ENCODE data around the gene KCNK15. TPM values are rescaled to one million over a fixed set of nuclear protein-coding genes. Genes with fewer than 3 reads are reported as not detected.

Gene KCNK15
- total and polyA plus RNA-seq, 4 experiments from 2014 or later: not detected

- no peaks in the 10 kb centered on the region for H3K4me1 Mint-ChIP-seq
- Histone ChIP-seq H3K4me1 (ENCODE audit: insufficient read depth, low read length) (no peaks in the 10 kb centered on the region), H3K4me3 (ENCODE audit: low read length in 2 of 2) (no peak overlapping the region), H3K27ac (ENCODE audit: low read depth, low read length) (no peak overlapping the region), H3K9me3 (ENCODE audit: control insufficient read depth in 1 of 2, low read length in 2 of 2) (no peaks in the 10 kb centered on the region), H3K36me3 (ENCODE audit: insufficient read depth, low read length) (no peaks in the 10 kb centered on the region), H3K27me3 (ENCODE audit: insufficient read depth, low read length) (no peaks in the 10 kb centered on the region)
- H3K9me3 Mint-ChIP-seq: no peaks in the 10 kb centered on the region
- no peak for DNase-seq
- ChIA-PET POLR2A (ENCODE audit: partially characterized antibody) (no interaction called here), CTCF (ENCODE audit: partially characterized antibody) (no interaction called here)
- peaks cover 0 to 5% of the 10 kb centered on the region in 2 donors for H3K27me3 Mint-ChIP-seq
- no peaks in the 10 kb centered on the region for H3K36me3 Mint-ChIP-seq
- H3K4me3 Mint-ChIP-seq: no peak overlapping the region
- H3K27ac Mint-ChIP-seq: no peak overlapping the region
- intact Hi-C loops (cut with micrococcal nuclease): no loop called here
These were observed 50.6 kb downstream of the KCNK15 start for GRCh38 chr20:44796311-44796710.

- POLR2A ChIA-PET (ENCODE audit: partially characterized antibody): no interaction called here
- Mint-ChIP-seq H3K36me3 (no peaks in the 10 kb centered on the region), H3K27me3 (peaks cover 0 to 5% of the 10 kb centered on the region in 2 donors)
These were observed 51.2 kb downstream of the KCNK15 start for GRCh38 chr20:44796758-44797457.

GRCh38 chr20:44799691-44800090 lies 54.0 kb downstream of the KCNK15 start:
- H3K4me3 ChIP-seq (ENCODE audit: low read length in 2 of 2): no peak overlapping the region
- H3K27me3 ChIP-seq (ENCODE audit: insufficient read depth, low read length): no peaks in the 10 kb centered on the region
- H3K4me1 ChIP-seq (ENCODE audit: insufficient read depth, low read length): no peaks in the 10 kb centered on the region
- Mint-ChIP-seq H3K4me3 (no peak overlapping the region), H3K36me3 (no peaks in the 10 kb centered on the region), H3K4me1 (no peaks in the 10 kb centered on the region), H3K27ac (no peak overlapping the region), H3K27me3 (peaks cover 5 to 13% of the 10 kb centered on the region in 2 donors), H3K9me3 (no peaks in the 10 kb centered on the region)
- intact Hi-C loops (cut with micrococcal nuclease): no loop called here
- DNase-seq: no peak
- H3K36me3 ChIP-seq (ENCODE audit: insufficient read depth, low read length): no peaks in the 10 kb centered on the region
- H3K9me3 ChIP-seq (ENCODE audit: control insufficient read depth in 1 of 2, low read length in 2 of 2): no peaks in the 10 kb centered on the region
- H3K27ac ChIP-seq (ENCODE audit: low read depth, low read length): no peak overlapping the region
- ChIA-PET POLR2A (ENCODE audit: partially characterized antibody) (no interaction called here), CTCF (ENCODE audit: partially characterized antibody) (interaction anchor here (0.6 kb wide), 1 partner anchor 1244 kb away, joined by 3 read pairs; no protein-coding TSS in a partner anchor)

More at GRCh38 chr20:44796758-44797457, 51.2 kb downstream of the KCNK15 start:
- CTCF ChIA-PET (ENCODE audit: partially characterized antibody): no interaction called here
- Histone ChIP-seq H3K4me1 (ENCODE audit: insufficient read depth, low read length) (no peaks in the 10 kb centered on the region), H3K27ac (ENCODE audit: low read depth, low read length) (no peak overlapping the region), H3K4me3 (ENCODE audit: low read length in 2 of 2) (no peak overlapping the region), H3K36me3 (ENCODE audit: insufficient read depth, low read length) (no peaks in the 10 kb centered on the region), H3K27me3 (ENCODE audit: insufficient read depth, low read length) (no peaks in the 10 kb centered on the region), H3K9me3 (ENCODE audit: control insufficient read depth in 1 of 2, low read length in 2 of 2) (no peaks in the 10 kb centered on the region)
- no peaks in the 10 kb centered on the region for H3K9me3 Mint-ChIP-seq
- no peaks in the 10 kb centered on the region for H3K4me1 Mint-ChIP-seq
- no peak for DNase-seq
- no peak overlapping the region for H3K27ac Mint-ChIP-seq
- intact Hi-C loops (cut with micrococcal nuclease): no loop called here
- no peak overlapping the region for H3K4me3 Mint-ChIP-seq

GRCh38 chr20:44800391-44801046 lies 54.9 kb downstream of the KCNK15 start:
- Mint-ChIP-seq H3K36me3 (no peaks in the 10 kb centered on the region), H3K27me3 (peaks cover 5 to 14% of the 10 kb centered on the region in 2 donors), H3K4me1 (no peaks in the 10 kb centered on the region), H3K9me3 (no peaks in the 10 kb centered on the region), H3K27ac (no peak overlapping the region), H3K4me3 (no peak overlapping the region)
- Histone ChIP-seq H3K9me3 (ENCODE audit: control insufficient read depth in 1 of 2, low read length in 2 of 2) (no peaks in the 10 kb centered on the region), H3K27ac (ENCODE audit: low read depth, low read length) (no peak overlapping the region), H3K36me3 (ENCODE audit: insufficient read depth, low read length) (no peaks in the 10 kb centered on the region), H3K4me1 (ENCODE audit: insufficient read depth, low read length) (no peaks in the 10 kb centered on the region), H3K27me3 (ENCODE audit: insufficient read depth, low read length) (peaks cover under 1% of the 10 kb centered on the region), H3K4me3 (ENCODE audit: low read length in 2 of 2) (no peak overlapping the region)
- CTCF ChIA-PET (ENCODE audit: partially characterized antibody): no interaction called here
- POLR2A ChIA-PET (ENCODE audit: partially characterized antibody): no interaction called here
- intact Hi-C loops (cut with micrococcal nuclease): no loop called here
- DNase-seq: no peak

Other genes starting within 250 kb of the KCNK15 start
- 10 to 100 TPM; 84.8 to 90.1 TPM for gene SERINC3, start 223.8 kb upstream of the KCNK15 start, total RNA-seq
- 100 to 1,000 TPM; 184 to 212 TPM for gene SERINC3, start 223.8 kb upstream of the KCNK15 start, polyA plus RNA-seq
- gene PKIG, start 163.3 kb upstream of the KCNK15 start, total RNA-seq: 1 to 10 TPM in 1 of 2 experiments, under 1 TPM in 1; 0.36 to 1.1 TPM
- 1 to 10 TPM in 1 of 2 donors, under 1 TPM in 1; 0.71 to 1.1 TPM for gene PKIG, start 163.3 kb upstream of the KCNK15 start, polyA plus RNA-seq
- 10 to 100 TPM; 28.4 to 31.0 TPM for gene ADA, start 94.2 kb upstream of the KCNK15 start, total RNA-seq
- gene ADA, start 94.2 kb upstream of the KCNK15 start, polyA plus RNA-seq: 10 to 100 TPM; 48.6 to 64.3 TPM
- not detected for gene CCN5, start 30.5 kb upstream of the KCNK15 start, total RNA-seq
- not detected for gene CCN5, start 30.5 kb upstream of the KCNK15 start, polyA plus RNA-seq
- not detected for gene RIMS4, start 64.7 kb downstream of the KCNK15 start, total RNA-seq
- not detected for gene RIMS4, start 64.7 kb downstream of the KCNK15 start, polyA plus RNA-seq
- 100 to 1,000 TPM; 245 to 262 TPM for gene YWHAB, start 139.8 kb downstream of the KCNK15 start, total RNA-seq
- gene YWHAB, start 139.8 kb downstream of the KCNK15 start, polyA plus RNA-seq: 100 to 1,000 TPM; 554 to 616 TPM
- 10 to 100 TPM; 46.5 to 50.0 TPM for gene PABPC1L, start 164.2 kb downstream of the KCNK15 start, total RNA-seq
- gene PABPC1L, start 164.2 kb downstream of the KCNK15 start, polyA plus RNA-seq: under 1 TPM in 1 of 2 donors, not detected in 1; 0.42 TPM
- 1 to 10 TPM; 7.6 to 8.5 TPM for gene TOMM34, start 214.5 kb downstream of the KCNK15 start, total RNA-seq
- gene TOMM34, start 214.5 kb downstream of the KCNK15 start, polyA plus RNA-seq: 10 to 100 TPM; 18.7 to 23.4 TPM
- gene STK4, start 220.6 kb downstream of the KCNK15 start, total RNA-seq: 100 to 1,000 TPM; 358 to 374 TPM
- gene STK4, start 220.6 kb downstream of the KCNK15 start, polyA plus RNA-seq: 100 to 1,000 TPM; 151 to 266 TPM